AG10803 (cell line): ENCODE data around the gene FAM193B.

Source experiments
- DNase-seq: peaks from one replicate; pipeline ENCODE4 v3.0.0; 2010; ENCODE audit warnings: low read depth
- H3K4me3 ChIP-seq: 2 replicates; pipeline ENCODE4 v1.5.1; 2011; ENCODE audit warnings: mild to moderate bottlenecking, low read length, control low read depth
- TF ChIP-seq, protein P1 (sequence below): conservative IDR thresholded peaks from 2 replicates; pipeline ENCODE4 v1.5.1; 2011; ENCODE audit warnings: mild to moderate bottlenecking, low read length, control low read depth, inconsistent platforms

FAM193B gene

DNA sequence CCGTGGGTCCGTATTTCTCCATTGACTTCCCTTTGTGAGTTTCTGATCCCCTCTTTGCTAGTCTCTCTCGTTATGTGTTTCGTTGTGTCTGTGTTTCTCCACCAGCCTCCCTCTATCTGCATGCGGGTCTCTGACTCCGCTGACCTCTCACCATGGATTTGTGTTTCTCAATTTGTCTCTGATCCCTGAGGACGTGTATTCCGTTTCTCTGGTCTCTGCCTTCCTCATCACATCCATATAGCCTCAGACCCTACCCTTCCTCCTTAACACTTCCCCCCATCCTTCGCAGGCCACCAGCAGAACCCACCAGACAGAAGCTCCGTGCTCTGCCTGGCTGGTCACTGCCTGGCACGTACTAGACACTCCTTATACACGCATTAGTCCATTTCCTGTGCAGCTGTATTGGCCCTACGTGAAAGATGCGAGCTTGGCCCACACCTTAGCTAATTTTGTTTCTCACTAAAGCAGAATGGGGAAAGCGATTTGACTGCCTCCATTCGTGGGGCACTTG, 46.2 kb upstream of the FAM193B start:
- TF ChIP-seq, protein P1, sequence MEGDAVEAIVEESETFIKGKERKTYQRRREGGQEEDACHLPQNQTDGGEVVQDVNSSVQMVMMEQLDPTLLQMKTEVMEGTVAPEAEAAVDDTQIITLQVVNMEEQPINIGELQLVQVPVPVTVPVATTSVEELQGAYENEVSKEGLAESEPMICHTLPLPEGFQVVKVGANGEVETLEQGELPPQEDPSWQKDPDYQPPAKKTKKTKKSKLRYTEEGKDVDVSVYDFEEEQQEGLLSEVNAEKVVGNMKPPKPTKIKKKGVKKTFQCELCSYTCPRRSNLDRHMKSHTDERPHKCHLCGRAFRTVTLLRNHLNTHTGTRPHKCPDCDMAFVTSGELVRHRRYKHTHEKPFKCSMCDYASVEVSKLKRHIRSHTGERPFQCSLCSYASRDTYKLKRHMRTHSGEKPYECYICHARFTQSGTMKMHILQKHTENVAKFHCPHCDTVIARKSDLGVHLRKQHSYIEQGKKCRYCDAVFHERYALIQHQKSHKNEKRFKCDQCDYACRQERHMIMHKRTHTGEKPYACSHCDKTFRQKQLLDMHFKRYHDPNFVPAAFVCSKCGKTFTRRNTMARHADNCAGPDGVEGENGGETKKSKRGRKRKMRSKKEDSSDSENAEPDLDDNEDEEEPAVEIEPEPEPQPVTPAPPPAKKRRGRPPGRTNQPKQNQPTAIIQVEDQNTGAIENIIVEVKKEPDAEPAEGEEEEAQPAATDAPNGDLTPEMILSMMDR, result no peak
- peak; percentile 44 for DNase-seq
- H3K4me3 ChIP-seq, result peak overlapping the region; percentile 83

DNA sequence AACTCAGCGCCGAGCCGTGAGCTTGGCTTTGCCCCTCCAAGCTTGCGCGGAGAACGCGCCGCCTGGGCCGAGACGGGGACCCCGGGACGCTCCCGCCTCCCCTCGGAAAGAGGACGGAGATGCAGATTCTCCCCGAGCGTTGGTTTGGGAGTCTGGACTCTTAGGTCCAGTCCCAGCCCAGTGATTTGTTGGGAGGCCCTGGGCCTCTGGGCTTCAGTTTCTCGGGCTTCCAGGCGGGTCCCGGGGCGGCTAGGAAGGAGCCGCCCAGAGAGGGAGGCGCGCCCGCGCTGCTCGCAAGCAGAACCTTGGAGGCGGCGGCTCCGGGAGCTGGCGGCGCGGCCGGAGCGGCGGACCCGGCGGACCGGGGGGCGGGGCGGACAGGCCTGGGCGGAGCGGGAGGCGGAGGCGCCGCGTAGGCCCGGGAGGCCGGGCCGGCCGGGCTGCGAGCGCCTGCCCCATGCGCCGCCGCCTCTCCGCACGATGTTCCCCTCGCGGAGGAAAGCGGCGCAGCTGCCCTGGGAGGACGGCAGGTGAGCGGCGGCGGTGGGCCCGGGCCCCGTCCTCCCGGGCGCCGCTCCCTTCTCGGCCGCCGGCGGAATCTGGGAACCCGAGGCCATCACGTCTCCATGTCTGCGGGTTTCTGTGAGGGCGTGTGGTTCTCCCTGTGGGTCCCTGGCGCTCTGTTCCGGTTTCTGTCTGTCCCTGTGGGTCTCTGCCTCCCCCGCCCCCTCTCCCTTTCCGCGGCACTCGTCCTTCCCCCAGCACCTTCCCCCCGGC, 45.6 kb upstream of the FAM193B start, which contains the start of gene B4GALT7:
TSS of gene B4GALT7 (plus strand) at position 402 of the 777 bp plus-strand sequence. CDS start at position 481, 79 bp downstream.
- TF ChIP-seq, protein P1, result no peak
- peak; percentile 77 for DNase-seq
- peak within 1 kb of the TSS; percentile 83 for H3K4me3 ChIP-seq

DNA sequence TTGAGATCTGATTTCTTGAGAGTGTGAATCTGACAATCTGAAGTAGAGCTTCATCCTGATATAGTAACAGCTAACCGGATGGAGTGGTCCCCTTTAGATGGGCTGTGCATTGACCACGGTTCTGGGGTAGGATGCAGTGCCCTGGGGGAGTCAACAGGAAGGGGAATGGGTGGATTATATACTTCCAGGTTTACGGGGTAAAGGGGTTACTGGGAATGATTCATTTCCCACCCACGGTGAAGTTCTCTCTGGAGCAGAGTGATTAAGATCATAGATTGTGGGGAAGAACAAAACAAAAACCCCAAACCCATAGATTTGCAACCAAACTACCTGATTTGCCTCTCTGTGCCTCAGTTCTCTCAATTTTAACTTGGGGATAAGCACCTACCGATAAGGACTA, 44.1 kb upstream of the FAM193B start:
- TF ChIP-seq, protein P1, result no peak
- no peak overlapping the region for H3K4me3 ChIP-seq
- no peak for DNase-seq

DNA sequence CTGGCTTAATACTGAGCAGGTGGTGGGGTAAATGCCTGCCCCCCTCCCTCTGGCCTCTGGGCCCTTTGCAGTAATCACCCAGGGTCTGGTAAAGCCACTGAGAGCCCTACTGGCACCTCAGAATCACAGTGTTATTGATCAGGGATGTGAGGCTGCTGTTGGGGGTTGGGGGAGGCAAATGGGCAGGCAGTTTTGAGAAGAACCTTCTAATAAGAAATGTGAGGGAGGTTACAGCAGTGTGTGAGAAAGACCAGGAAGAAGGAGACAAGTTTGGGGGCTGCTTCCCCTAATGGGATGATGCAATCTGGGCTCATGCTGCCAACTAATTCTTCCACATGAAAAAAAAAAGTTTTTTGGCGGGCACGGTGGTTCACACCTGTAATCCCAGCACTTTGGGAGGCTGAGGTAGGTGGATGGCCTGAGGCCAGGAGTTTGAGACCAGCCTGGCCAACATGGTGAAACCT, 42.4 kb upstream of the FAM193B start:
- TF ChIP-seq, protein P1, result no peak
- no peak overlapping the region for H3K4me3 ChIP-seq
- DNase-seq, result no peak

DNA sequence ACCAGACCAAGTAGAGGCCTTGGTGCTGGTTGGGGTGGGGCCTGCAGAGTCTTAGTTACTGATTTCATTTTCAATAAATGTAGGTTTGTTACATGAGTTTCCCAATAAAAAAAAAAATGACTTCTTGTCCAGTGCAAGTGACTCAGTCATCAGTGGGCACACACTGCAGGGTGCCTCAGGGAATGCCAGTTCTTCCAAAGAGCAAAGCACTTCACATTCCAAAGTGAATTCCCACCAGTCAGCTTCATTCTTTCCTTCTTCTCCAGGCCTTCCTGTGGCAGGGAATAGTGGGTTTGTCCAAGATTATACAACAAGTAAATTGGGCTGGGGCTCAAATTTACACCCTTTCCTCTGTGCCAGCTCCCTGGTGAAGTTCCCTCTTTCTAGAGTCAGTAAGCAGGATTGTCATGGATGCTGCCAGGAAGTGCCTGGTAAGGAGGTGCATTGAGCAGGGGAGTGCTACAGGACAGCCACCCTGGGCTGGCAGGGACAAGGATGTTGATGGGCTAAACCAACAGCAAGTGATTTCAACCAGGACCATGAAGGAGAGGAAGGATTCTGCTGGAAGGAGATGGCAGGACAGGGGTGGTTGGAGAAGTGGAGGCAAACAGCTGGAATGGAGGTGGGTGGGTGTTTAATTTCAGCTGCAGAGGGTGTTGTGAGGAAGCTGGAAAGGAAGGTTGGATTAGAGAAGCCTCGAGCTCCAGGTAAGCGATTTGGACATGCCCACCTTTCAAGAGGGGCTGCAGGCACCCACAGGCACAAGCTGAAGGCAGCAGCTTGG, 41.8 kb upstream of the FAM193B start:
- no peak for DNase-seq
- no peak overlapping the region for H3K4me3 ChIP-seq
- TF ChIP-seq, protein P1, result no peak

DNA sequence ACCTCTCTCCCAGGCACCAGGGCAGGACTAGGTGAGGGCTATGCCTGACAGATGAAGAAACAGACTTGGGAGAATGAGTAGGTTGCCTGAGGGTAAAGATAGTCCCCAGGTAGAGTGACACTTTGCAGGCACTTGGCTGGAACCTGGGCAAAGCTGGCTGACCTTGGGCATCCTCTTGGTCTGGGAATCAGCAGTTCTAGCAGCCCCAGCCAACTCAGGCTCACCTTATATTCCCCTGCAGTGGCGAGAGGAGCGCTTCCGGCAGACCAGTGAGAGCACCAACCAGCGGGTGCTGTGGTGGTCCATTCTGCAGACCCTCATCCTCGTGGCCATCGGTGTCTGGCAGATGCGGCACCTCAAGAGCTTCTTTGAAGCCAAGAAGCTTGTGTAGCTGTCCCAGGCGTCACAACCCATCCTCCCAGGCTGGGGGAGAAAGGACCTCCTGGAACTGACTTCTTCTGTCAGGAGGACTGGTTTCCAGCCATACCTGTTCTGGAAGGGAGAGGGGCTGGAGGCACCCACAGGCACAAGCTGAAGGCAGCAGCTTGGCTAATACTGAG, 40.7 kb upstream of the FAM193B start:
- TF ChIP-seq, protein P1, result no peak
- DNase-seq, result no peak
- H3K4me3 ChIP-seq, result no peak overlapping the region
